Hepatocyte (in vitro differentiated cells): ENCODE data around the gene TTN. TPM values are rescaled to one million over a fixed set of nuclear protein-coding genes. Genes with fewer than 3 reads are reported as not detected.

ENCODE experiments used
- DNase-seq: peaks from one replicate; pipeline ENCODE4 v3.0.0-alpha.2; 2016; ENCODE audit warnings: low spot score
- H2AFZ ChIP-seq: fragments of 200-600 bp; sonication (generic); 2 replicates; pipeline ENCODE4 v1.6.0; 2016; ENCODE audit warnings: antibody characterized with exemption, mild to moderate bottlenecking
- H3K27ac ChIP-seq: fragments of 200-600 bp; sonication (generic); 2 replicates; pipeline ENCODE4 v1.5.1; 2016; ENCODE audit warnings: mild to moderate bottlenecking
- H3K27me3 ChIP-seq: fragments of 200-600 bp; sonication (generic); 2 replicates; pipeline ENCODE4 v1.6.1; 2016
- H3K36me3 ChIP-seq: fragments of 200-600 bp; sonication (generic); replicated peaks from 2 replicates; pipeline ENCODE4 v1.5.1; 2016; ENCODE audit warnings: low read depth; ENCODE audit not compliant: insufficient read depth
- H3K4me1 ChIP-seq: fragments of 200-600 bp; sonication (generic); 2 replicates; pipeline ENCODE4 v1.5.1; 2016; ENCODE audit warnings: mild to moderate bottlenecking, moderate library complexity; ENCODE audit not compliant: insufficient read depth
- H3K4me2 ChIP-seq: fragments of 200-600 bp; sonication (generic); 2 replicates; pipeline ENCODE4 v1.6.0; 2016
- H3K4me3 ChIP-seq: fragments of 200-600 bp; sonication (generic); 2 replicates; pipeline ENCODE4 v1.5.1; 2016; ENCODE audit warnings: mild to moderate bottlenecking
- H3K79me2 ChIP-seq: fragments of 200-600 bp; sonication (generic); 2 replicates; pipeline ENCODE4 v1.6.0; 2017; ENCODE audit warnings: mild to moderate bottlenecking
- H3K9me2 ChIP-seq: fragments of 200-600 bp; sonication (generic); replicated peaks from 2 replicates; pipeline ENCODE4 v1.6.0; 2017; ENCODE audit warnings: mild to moderate bottlenecking; ENCODE audit not compliant: insufficient read depth
- H3K9me3 ChIP-seq: fragments of 200-600 bp; sonication (generic); 2 replicates; pipeline ENCODE4 v1.5.1; 2016; ENCODE audit warnings: low read depth, mild to moderate bottlenecking
- H4K20me1 ChIP-seq: fragments of 200-600 bp; sonication (generic); 2 replicates; pipeline ENCODE4 v1.6.0; 2016; ENCODE audit warnings: mild to moderate bottlenecking; ENCODE audit not compliant: insufficient read depth, poor library complexity, severe bottlenecking
- EZH2 ChIP-seq: fragments of 200-600 bp; sonication (generic); IDR thresholded peaks from 2 replicates; pipeline ENCODE4 v1.6.1; 2016; ENCODE audit warnings: antibody characterized with exemption, mild to moderate bottlenecking, borderline replicate concordance
- EZH2phosphoT487 ChIP-seq: fragments of 200-600 bp; sonication (generic); IDR thresholded peaks from one replicate; pipeline ENCODE4 v1.6.1; 2018; ENCODE audit warnings: antibody characterized with exemption, mild to moderate bottlenecking, low read depth, moderate library complexity; ENCODE audit not compliant: unreplicated experiment, severe bottlenecking
- WGBS: methylation state at CpG from one replicate; pipeline ENCODE4 v1.1.6; 2016; ENCODE audit warnings: low lambda C conversion rate; ENCODE audit errors: missing lambda C conversion rate; 5-methylcytosine and 5-hydroxymethylcytosine counted together
- polyA plus RNA-seq: library from polyadenylated mRNA; unstranded; fragments of >200 nt; fragmentation: Nextera tagmentation; extraction: Ambion mirVana; gene quantifications from 2 replicates; pipeline ENCODE4 v1.2.1, GENCODE V29; 2016
- total RNA-seq: library from RNA; depleted of rRNA; stranded (reverse); fragments of >200 nt; gene quantifications from 2 replicates; pipeline ENCODE4 v1.2.3, GENCODE V29; 2014
- TF ChIP-seq, protein P1 (sequence below): fragments of 200-600 bp; sonication (generic); IDR thresholded peaks from 2 replicates; pipeline ENCODE4 v1.5.1; 2016; ENCODE audit warnings: antibody characterized with exemption, mild to moderate bottlenecking; ENCODE audit not compliant: poor library complexity

TTN gene
- total and polyA plus RNA-seq, 2 experiments from 2014 or later, result 5.4 to 6.4 TPM

DNA sequence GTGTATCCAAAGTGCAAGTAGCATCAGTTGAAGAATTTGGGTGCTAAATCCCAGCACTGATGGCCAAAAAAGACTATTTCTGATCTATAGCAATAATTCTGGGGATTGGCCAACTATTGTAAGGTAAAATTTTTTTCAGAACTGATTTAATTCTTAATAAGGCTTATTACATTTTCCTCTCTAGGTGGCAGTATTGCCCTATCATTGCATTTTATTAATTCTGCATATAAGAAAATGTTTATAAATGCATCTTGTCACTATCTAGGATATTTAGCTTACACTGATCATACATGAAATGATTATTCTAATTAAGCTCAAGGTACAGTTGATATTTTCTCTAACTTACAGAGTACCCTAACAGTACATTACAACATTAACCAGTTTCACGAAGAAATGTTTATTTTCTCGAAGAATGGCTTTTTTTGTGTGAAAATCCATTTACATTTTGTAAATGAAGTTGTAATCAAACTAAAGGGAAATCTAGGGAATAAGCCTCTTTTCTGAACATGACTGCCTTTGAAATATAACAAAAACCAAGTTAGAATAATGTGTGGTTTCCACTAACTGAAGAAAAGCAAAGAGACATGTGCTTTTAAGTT, 11.0 kb downstream of the TTN start:
- TF ChIP-seq, protein P1, sequence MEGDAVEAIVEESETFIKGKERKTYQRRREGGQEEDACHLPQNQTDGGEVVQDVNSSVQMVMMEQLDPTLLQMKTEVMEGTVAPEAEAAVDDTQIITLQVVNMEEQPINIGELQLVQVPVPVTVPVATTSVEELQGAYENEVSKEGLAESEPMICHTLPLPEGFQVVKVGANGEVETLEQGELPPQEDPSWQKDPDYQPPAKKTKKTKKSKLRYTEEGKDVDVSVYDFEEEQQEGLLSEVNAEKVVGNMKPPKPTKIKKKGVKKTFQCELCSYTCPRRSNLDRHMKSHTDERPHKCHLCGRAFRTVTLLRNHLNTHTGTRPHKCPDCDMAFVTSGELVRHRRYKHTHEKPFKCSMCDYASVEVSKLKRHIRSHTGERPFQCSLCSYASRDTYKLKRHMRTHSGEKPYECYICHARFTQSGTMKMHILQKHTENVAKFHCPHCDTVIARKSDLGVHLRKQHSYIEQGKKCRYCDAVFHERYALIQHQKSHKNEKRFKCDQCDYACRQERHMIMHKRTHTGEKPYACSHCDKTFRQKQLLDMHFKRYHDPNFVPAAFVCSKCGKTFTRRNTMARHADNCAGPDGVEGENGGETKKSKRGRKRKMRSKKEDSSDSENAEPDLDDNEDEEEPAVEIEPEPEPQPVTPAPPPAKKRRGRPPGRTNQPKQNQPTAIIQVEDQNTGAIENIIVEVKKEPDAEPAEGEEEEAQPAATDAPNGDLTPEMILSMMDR, result peak; percentile 67
- no peak for TF ChIP-seq EZH2phosphoT487
- DNase-seq, result peak; percentile 33
- Histone ChIP-seq H3K4me3 (no peak overlapping the region), H3K79me2 (no peaks in the 10 kb centered on the region), H3K36me3 (no peaks in the 10 kb centered on the region), H3K4me2 (no peak overlapping the region), H3K4me1 (no peaks in the 10 kb centered on the region), H2AFZ (no peak overlapping the region), H3K27me3 (no peaks in the 10 kb centered on the region), H4K20me1 (no peaks in the 10 kb centered on the region), H3K27ac (no peak overlapping the region), H3K9me3 (no peaks in the 10 kb centered on the region), H3K9me2 (no peaks in the 10 kb centered on the region)
- 98% methylated on average over 2 of the region's 2 CpGs for WGBS

DNA sequence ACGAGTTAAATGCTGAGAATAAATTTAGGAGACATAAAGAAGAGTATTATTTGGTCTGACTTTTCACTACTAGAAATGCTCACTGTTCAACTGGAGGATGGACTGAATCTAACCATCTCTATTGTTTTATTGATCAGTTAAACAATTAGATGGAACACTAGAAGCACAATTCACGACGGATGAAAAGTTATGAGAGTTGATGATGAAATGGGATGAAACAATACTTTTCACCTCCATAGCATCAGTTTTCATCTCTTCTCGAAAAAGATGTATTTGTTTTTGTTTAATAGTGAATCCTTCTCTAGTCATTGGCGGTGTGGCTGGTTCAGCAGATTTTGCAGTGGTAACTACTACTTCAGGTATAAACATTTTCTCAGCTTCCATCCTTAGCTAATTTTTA, 19.3 kb downstream of the TTN start:
- WGBS, result 93% methylated on average over 5 of the region's 5 CpGs
- Histone ChIP-seq H3K9me3 (no peaks in the 10 kb centered on the region), H2AFZ (no peak overlapping the region), H3K79me2 (no peaks in the 10 kb centered on the region), H3K4me3 (no peak overlapping the region), H3K27me3 (no peaks in the 10 kb centered on the region), H4K20me1 (no peaks in the 10 kb centered on the region), H3K4me1 (no peaks in the 10 kb centered on the region), H3K4me2 (no peak overlapping the region), H3K36me3 (no peaks in the 10 kb centered on the region), H3K27ac (no peak overlapping the region), H3K9me2 (no peaks in the 10 kb centered on the region)
- no peak for DNase-seq
- TF ChIP-seq EZH2phosphoT487 (no peak), EZH2 (no peak)
- TF ChIP-seq, protein P1, result no peak

DNA sequence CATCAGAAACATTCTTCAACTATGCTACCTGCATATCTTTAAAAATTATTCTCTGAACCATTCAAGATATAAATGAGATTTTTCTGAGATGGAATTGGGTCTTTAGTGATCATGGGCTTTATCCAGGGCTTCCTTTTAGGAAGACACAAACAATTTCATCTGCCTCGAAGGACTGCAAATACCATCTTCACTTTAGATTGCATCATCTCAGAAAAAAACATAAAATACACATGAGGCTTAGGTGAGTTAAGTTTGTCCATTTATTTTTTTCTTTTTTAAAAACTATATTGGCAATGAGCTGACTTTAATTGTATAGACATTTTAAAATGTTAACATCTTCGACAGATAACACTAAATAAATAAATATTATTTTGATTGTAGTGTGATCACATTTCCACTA, 20.1 kb downstream of the TTN start:
- Histone ChIP-seq H4K20me1 (no peaks in the 10 kb centered on the region), H2AFZ (no peak overlapping the region), H3K27me3 (no peaks in the 10 kb centered on the region), H3K36me3 (no peaks in the 10 kb centered on the region), H3K4me3 (no peak overlapping the region), H3K9me2 (no peaks in the 10 kb centered on the region), H3K4me1 (no peaks in the 10 kb centered on the region), H3K9me3 (no peaks in the 10 kb centered on the region), H3K79me2 (no peaks in the 10 kb centered on the region), H3K27ac (no peak overlapping the region), H3K4me2 (no peak overlapping the region)
- WGBS, result 84% methylated on average over 2 of the region's 2 CpGs
- TF ChIP-seq, protein P1, result no peak
- TF ChIP-seq EZH2phosphoT487, result no peak
- TF ChIP-seq EZH2, result no peak
- no peak for DNase-seq

DNA sequence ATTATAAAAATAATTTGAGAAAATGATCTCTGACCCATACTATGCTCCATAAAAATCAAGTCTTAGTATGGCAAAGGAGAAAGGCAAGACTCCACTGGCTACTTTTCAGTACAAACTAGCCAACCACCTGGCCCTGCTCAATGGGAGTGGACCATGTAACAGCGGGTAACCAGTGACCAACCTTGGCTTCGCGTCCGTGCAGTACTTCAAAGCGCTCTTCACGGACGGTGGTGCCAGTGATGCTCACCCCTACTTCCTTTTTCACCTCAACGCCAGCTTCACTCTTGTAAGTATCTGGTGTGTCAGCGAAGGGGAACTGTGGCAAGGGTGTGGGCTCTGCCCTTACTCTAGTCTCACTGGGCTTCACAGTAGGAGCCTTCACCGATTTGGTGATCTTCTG, 23.3 kb downstream of the TTN start:
- no peaks in the 10 kb centered on the region for H4K20me1 ChIP-seq
- H3K4me1 ChIP-seq, result no peaks in the 10 kb centered on the region
- no peak overlapping the region for H2AFZ ChIP-seq
- DNase-seq, result no peak
- no peaks in the 10 kb centered on the region for H3K27me3 ChIP-seq
- TF ChIP-seq, protein P1, result no peak
- TF ChIP-seq EZH2phosphoT487 (no peak), EZH2 (no peak)
- no peak overlapping the region for H3K4me2 ChIP-seq
- H3K79me2 ChIP-seq, result no peaks in the 10 kb centered on the region
- 97% methylated on average over 10 of the region's 10 CpGs for WGBS
- H3K36me3 ChIP-seq, result no peaks in the 10 kb centered on the region
- no peaks in the 10 kb centered on the region for H3K9me2 ChIP-seq
- H3K9me3 ChIP-seq, result no peaks in the 10 kb centered on the region
- no peak overlapping the region for H3K4me3 ChIP-seq
- no peak overlapping the region for H3K27ac ChIP-seq
